HG03025 (cell line): ENCODE results near the gene SGMS1.

Source experiments
- ATAC-seq: cut with Tn5 transposase; IDR thresholded peaks from one replicate; pipeline ENCODE4 v1.9.1; 2021; ENCODE audit warnings: mild to moderate bottlenecking, moderate library complexity; ENCODE audit not compliant: unreplicated experiment, low FRiP score

Gene SGMS1

GRCh38 chr10:50325449-50326171 lies 298.1 kb downstream of the SGMS1 start:
- ATAC-seq: no peak

GRCh38 chr10:50324680-50325393 lies 298.9 kb downstream of the SGMS1 start:
- no peak for ATAC-seq

DNA sequence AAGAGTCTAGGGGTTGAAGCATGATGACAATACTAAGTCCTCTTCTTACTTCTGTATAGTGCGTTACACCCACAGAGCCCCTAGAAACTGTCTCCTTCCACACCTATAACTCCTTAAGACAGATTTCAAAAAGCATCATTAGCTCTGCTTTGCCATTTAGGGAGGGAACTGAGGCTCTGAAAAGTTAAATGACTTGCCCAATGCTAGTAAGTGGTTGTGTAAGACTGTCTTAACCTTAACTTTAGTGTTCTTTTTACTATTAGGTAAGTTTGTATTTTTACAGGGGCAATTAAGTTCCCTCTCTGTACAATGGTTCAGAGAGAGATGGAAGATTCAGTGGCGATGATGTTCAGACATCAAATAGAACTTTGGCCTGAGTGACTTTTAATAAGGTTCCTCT lies 299.7 kb downstream of the SGMS1 start:
- no peak for ATAC-seq

GRCh38 chr10:50322077-50322476 lies 301.7 kb downstream of the SGMS1 start:
- ATAC-seq: no peak

DNA sequence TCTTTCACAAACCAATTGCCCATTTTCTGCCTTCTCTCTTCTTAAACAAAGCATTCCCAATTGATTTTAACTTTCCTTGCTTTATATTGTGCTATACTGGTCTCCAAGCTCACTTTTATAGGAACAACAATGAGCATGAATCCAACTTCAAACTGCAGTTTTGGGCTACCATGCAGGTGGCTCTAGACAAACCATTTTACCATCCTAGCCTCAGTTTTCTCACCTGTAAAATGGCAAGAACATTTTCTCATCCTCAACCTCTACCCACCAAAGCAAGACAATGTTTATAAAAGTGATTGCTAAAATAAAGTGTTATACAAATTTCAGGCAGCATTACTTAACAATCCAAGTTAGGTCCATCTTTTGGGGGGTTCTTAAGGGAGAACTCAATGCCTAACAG lies 305.6 kb downstream of the SGMS1 start:
- no peak for ATAC-seq

DNA sequence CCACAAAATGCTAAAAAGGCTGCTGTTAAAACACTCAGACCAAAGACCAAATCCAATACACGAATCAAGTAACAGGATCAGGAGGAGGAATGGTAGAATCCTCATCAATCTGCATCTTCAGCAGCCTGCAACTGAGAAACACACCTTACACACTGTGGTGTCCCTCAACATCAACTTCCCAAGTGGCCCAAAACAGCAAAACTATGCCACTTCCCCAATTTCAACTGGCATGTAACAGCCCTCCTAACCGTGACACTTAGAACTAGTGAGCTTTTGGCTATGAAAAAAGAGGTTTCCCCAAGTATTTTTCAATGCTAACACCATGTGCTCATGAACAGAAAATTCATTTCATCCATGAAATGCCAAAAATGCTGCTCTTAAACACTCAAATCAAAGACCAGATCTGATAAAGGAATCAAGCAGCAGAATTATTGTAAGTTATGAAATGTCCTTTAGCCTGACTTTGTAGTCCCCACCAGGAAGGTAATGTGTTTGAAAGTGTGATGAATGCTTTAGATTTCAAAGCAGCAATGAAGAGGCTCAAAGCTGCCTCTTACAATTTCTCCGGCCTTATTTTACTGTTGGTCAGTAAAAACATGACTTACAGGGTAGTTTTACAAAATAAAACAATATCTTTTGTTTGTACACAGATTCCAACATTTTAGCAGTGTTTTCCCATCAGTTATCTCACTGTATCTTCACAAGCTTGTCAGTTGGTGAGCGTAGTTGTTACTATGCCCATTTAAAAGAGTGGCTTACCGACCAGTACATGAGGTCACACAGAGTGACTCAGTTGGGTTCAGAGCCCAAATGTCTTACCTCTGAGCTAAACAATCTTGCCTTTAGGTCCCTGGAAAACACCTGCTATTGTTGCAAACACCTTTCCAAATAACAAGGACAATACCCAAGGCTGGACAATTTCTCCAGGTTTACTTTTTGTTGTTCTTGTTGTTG lies 306.8 kb downstream of the SGMS1 start:
- no peak for ATAC-seq

DNA sequence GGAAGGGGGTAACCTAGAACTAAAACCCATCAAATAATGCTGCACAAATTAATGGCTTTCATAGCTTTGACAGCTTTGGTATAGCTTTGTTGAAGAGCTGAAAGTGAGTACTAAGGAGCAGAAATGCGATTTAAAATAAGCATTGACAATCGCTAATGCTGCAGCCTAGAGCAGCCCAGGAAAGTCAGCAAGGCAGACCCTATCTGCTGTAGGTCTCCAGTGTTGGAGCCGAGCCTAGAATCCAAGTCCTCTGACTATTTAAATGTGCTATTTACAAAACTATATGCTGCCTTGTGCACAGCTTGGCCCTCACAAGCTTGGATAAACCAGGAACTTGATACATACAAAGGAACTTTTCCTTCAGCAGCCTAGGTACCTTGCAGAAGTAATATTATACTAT lies 307.6 kb downstream of the SGMS1 start:
- no peak for ATAC-seq

DNA sequence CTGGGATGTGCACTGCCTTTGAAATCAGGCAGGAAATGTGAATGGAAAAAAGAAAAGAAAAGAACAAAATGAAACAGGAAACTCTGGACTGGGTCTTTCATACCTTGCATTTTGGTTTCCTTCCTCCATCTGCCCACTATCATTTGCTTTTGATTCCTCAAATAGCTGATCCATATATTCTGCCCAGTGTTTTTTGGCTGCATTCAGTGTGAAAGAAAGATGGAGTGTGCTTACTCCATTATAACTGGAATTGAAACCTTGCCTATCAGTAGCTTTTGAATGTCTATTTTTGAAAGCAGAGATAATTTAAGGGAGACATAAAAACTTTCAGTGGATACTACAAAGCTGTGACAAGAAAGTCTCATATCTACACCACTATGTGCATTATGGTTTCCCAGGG lies 308.3 kb downstream of the SGMS1 start:
- ATAC-seq: no peak

GRCh38 chr10:50314169-50315071 lies 309.3 kb downstream of the SGMS1 start:
- ATAC-seq: no peak

GRCh38 chr10:50312464-50313437 lies 311.0 kb downstream of the SGMS1 start:
- ATAC-seq: no peak

GRCh38 chr10:50310560-50311174 lies 313.1 kb downstream of the SGMS1 start:
- ATAC-seq: no peak

DNA sequence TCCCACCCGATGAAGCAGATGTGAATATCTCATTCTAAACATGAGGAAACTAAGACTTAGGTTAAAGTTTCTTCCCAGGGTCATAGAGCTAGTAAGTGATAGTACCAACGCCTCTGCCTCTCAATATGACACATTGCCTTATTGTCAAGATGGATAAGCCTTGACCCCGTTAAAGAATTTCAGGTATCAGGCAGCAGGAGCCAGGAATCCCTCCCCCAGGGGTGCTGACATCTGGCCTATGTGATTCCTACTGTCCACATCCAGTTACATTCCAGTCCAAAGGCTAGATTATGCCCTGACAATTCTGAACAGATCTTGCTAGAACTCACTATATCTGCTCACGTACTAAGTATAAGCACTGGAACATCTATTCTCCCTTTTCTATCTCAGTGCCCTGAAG lies 314.4 kb downstream of the SGMS1 start:
- ATAC-seq: no peak

- no peak for ATAC-seq
Observed at GRCh38 chr10:50304660-50305059, 319.1 kb downstream of the SGMS1 start.

DNA sequence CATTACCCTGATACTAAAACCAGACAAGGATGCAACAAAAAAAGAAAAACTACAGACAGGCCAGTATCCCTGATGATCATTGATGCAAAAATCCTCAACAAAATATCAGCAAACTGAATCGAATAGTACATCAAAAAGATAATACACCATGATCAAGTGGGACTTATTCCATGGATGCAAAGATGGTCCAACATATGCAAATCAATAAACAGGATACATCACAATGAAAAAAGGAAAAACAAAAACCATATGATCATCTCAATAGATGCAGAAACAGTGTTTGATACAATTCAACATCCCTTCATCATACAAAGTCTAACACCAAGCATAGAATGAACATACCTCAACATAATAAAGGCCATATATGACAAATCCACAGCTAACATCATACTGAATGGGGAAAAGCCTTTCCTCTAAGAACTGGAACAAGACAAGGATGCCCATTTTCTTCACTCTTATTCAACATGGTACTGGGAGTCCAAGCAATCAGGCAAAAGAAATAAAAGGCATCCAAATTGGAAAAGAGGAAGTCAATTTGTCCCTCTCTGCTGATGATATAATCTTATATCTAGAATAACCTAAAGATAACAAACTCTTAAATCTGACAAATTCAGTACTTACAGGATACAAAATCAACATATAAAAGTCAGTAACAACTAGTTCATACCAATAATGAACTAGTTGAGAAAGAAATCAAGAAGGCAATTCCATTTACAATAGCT lies 323.6 kb downstream of the SGMS1 start:
- no peak for ATAC-seq

DNA sequence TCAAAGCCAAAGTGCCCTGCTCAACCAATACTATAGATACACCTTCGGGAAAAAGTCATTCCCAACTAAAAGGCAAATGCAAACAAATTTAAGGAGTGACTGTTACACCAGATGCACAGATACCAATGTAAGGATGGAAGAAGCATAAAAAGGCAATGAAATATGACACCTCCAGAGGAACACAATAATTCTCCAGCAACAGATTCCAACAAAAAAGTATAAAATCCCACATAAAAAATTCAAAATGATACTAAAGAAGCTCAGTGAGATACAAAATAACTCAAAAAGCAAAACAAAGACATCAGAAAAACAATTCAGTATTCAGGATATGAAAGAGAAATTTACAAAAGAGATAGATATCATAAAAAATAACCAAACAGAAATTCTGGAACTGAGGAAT lies 328.4 kb downstream of the SGMS1 start:
- ATAC-seq: no peak

- ATAC-seq: no peak
Observed at GRCh38 chr10:50294582-50294981, 329.2 kb downstream of the SGMS1 start.

- peak; percentile 43 for ATAC-seq
Observed at GRCh38 chr10:50293513-50294313, 330.0 kb downstream of the SGMS1 start.
